Measurements from ENCODE around the gene OR4F6.

DNA sequence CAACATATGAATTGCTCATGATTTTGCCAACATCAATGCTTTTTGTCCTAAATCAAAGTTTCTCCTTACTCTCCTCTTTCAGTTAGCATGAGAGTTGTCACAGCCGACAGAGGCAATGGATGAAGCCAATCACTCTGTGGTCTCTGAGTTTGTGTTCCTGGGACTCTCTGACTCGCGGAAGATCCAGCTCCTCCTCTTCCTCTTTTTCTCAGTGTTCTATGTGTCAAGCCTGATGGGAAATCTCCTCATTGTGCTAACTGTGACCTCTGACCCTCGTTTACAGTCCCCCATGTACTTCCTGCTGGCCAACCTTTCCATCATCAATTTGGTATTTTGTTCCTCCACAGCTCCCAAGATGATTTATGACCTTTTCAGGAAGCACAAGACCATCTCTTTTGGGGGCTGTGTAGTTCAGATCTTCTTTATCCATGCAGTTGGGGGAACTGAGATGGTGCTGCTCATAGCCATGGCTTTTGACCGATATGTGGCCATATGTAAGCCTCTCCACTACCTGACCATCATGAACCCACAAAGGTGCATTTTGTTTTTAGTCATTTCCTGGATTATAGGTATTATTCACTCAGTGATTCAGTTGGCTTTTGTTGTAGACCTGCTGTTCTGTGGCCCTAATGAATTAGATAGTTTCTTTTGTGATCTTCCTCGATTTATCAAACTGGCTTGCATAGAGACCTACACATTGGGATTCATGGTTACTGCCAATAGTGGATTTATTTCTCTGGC is 2.5 kb downstream of the OR4F6 start:
- TF ChIP-seq EZH2 (optimal IDR thresholded peaks at IDR 0.05; ENCODE audit: low read depth, low read length) (no peak), EZH2phosphoT487 (IDR thresholded peaks at IDR 0.05; ENCODE audit: low read length) (no peak)
- TF ChIP-seq, protein P1, sequence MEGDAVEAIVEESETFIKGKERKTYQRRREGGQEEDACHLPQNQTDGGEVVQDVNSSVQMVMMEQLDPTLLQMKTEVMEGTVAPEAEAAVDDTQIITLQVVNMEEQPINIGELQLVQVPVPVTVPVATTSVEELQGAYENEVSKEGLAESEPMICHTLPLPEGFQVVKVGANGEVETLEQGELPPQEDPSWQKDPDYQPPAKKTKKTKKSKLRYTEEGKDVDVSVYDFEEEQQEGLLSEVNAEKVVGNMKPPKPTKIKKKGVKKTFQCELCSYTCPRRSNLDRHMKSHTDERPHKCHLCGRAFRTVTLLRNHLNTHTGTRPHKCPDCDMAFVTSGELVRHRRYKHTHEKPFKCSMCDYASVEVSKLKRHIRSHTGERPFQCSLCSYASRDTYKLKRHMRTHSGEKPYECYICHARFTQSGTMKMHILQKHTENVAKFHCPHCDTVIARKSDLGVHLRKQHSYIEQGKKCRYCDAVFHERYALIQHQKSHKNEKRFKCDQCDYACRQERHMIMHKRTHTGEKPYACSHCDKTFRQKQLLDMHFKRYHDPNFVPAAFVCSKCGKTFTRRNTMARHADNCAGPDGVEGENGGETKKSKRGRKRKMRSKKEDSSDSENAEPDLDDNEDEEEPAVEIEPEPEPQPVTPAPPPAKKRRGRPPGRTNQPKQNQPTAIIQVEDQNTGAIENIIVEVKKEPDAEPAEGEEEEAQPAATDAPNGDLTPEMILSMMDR (IDR thresholded peaks at IDR 0.05; ENCODE audit: low read length), result no peak
